Common myeloid progenitor, CD34-positive (primary cell): ENCODE results near the gene CAPRIN1. TPM values are rescaled to one million over a fixed set of nuclear protein-coding genes. Genes with fewer than 3 reads are reported as not detected.

Experiments
- CTCF ChIA-PET: fragments of 350-600 bp; sonication (Branson Sonifier 250); formaldehyde crosslinking; loops from one replicate; lab custom pipeline; 2021; ENCODE audit warnings: antibody characterized with exemption; lab: Charles Lee
- POLR2A ChIA-PET: fragments of 350-600 bp; sonication (Branson Sonifier 250); formaldehyde crosslinking; loops from one replicate; lab custom pipeline; 2021; ENCODE audit warnings: antibody characterized with exemption; lab: Charles Lee
- DNase-seq, 3 donors: peaks; one replicate each; pipeline versions ENCODE4 v3.0.0 to v3.0.0-alpha.2; 2013
- H3K27ac ChIP-seq, 2 experiments: 1 replicate in 1 of 2; 2 replicates in 1 of 2; pipeline ENCODE4 v1.7.0; 2013; ENCODE audit warnings: inconsistent platforms in 2 of 2, low read length in 2 of 2, mild to moderate bottlenecking in 2 of 2, low read depth in 1 of 2, moderate library complexity in 1 of 2; ENCODE audit not compliant: severe bottlenecking in 2 of 2, insufficient read depth in 1 of 2, poor library complexity in 1 of 2
- H3K27me3 ChIP-seq, 5 experiments: replicated peaks in 2 of 5; 1 replicate in 3 of 5; 2 replicates in 2 of 5; pipeline versions ENCODE4 v1.6.1 to v1.7.0; 2013; ENCODE audit warnings: low read length in 4 of 5, mild to moderate bottlenecking in 2 of 5, moderate library complexity in 2 of 5, inconsistent platforms in 1 of 5; ENCODE audit not compliant: insufficient read depth in 5 of 5, control insufficient read depth in 4 of 5
- H3K36me3 ChIP-seq, 4 experiments: 1 replicate in 2 of 4; 2 replicates in 2 of 4; pipeline versions ENCODE4 v1.6.1 to v1.7.0; 2013; ENCODE audit warnings: low read length in 3 of 4, control low read depth in 1 of 4, mild to moderate bottlenecking in 1 of 4; ENCODE audit not compliant: control insufficient read depth in 4 of 4, insufficient read depth in 4 of 4
- H3K4me1 ChIP-seq, 4 experiments: 1 replicate in 3 of 4; 2 replicates in 1 of 4; pipeline versions ENCODE4 v1.6.1 to v1.7.1; 2013; ENCODE audit warnings: low read length in 3 of 4, mild to moderate bottlenecking in 3 of 4, control low read depth in 1 of 4, inconsistent platforms in 1 of 4, moderate library complexity in 1 of 4; ENCODE audit not compliant: control insufficient read depth in 4 of 4, insufficient read depth in 4 of 4; ENCODE audit errors: control extremely low read depth in 1 of 4
- H3K4me3 ChIP-seq, 7 experiments: 1 replicate in 4 of 7; 2 replicates in 3 of 7; pipeline versions ENCODE4 v1.5.1 to v1.7.0; 2013; ENCODE audit warnings: mild to moderate bottlenecking in 7 of 7, low read length in 6 of 7, moderate library complexity in 6 of 7, inconsistent platforms in 2 of 7, low read depth in 2 of 7, control low read depth in 1 of 7; ENCODE audit not compliant: insufficient read depth in 4 of 7, control insufficient read depth in 1 of 7; ENCODE audit errors: extremely low read depth in 1 of 7
- H3K9me3 ChIP-seq, 5 experiments: 1 replicate in 4 of 5; 2 replicates in 1 of 5; pipeline versions ENCODE4 v1.6.1 to v1.7.1; 2013; ENCODE audit warnings: low read length in 4 of 5, mild to moderate bottlenecking in 2 of 5, inconsistent platforms in 1 of 5, low read depth in 1 of 5, moderate library complexity in 1 of 5; ENCODE audit not compliant: control insufficient read depth in 4 of 5, insufficient read depth in 2 of 5; ENCODE audit errors: control extremely low read depth in 1 of 5
- WGBS: methylation state at CpG from one replicate; pipeline ENCODE4 v1.1.5; 2013; ENCODE audit not compliant: insufficient coverage; 5-methylcytosine and 5-hydroxymethylcytosine counted together
- polyA plus RNA-seq: library from polyadenylated mRNA; unstranded; fragments of 120-200 nt; gene quantifications from one replicate; pipeline ENCODE4 v1.2.1, GENCODE V29; 2013

Gene CAPRIN1
- 229 TPM for polyA plus RNA-seq

GRCh38 chr11:34051349-34052035, at the start of gene CAPRIN1:
CAPRIN1 (plus strand) TSS chr11:34051731; CDS start chr11:34052421, 690 bp downstream.
- CTCF ChIA-PET = interaction anchor here (0.6 to 1.5 kb wide), 3 partner anchors 31 to 418 kb away, joined by 3 to 7 read pairs (median 3); no protein-coding TSS in a partner anchor
- H3K4me1 ChIP-seq = peaks cover 17 to 40% (median 29%) of the 10 kb centered on the region in 4 experiments
- peak within 1 kb of the TSS; percentile 100 for H3K27ac ChIP-seq
- POLR2A ChIA-PET = interaction anchor here (0.5 to 1.5 kb wide), 4 partner anchors 25 to 987 kb away, joined by 3 to 4 read pairs (median 4); partner anchors contain the start of gene NAT10
- H3K27me3 ChIP-seq = no peaks in the 10 kb centered on the region
- no peaks in the 10 kb centered on the region for H3K9me3 ChIP-seq
- H3K36me3 ChIP-seq = peaks cover 0 to 24% (median 6%) of the 10 kb centered on the region in 4 experiments
- peak within 1 kb of the TSS; percentile 79 to 99 (median 98) for H3K4me3 ChIP-seq
- peak; percentile 88 to 93 (median 93) for DNase-seq
- 0% methylated on average over 58 of the region's 64 CpGs for WGBS

- DNase-seq = no peak
- POLR2A ChIA-PET = no interaction called here
- Histone ChIP-seq H3K27me3 (peaks cover 0 to 3% (median 0%) of the 10 kb centered on the region in 5 experiments), H3K27ac (no peak overlapping the region), H3K9me3 (no peaks in the 10 kb centered on the region), H3K36me3 (no peaks in the 10 kb centered on the region), H3K4me3 (no peak overlapping the region), H3K4me1 (peaks cover 0 to 1% (median under 1%) of the 10 kb centered on the region in 4 experiments)
- CTCF ChIA-PET = interaction anchor here (1.3 to 1.5 kb wide), 2 partner anchors 15 to 159 kb away, joined by 3 read pairs; no protein-coding TSS in a partner anchor
- WGBS = 88% methylated on average over 3 of the region's 4 CpGs
These were observed 49.1 kb upstream of the CAPRIN1 start for GRCh38 chr11:34002420-34002819.

GRCh38 chr11:34004236-34004635, 47.3 kb upstream of the CAPRIN1 start:
- WGBS = 100% methylated on average over 2 of the region's 3 CpGs
- DNase-seq = no peak
- ChIA-PET POLR2A (no interaction called here), CTCF (interaction anchor here (0.6 to 1.5 kb wide), 4 partner anchors 14 to 170 kb away, joined by 3 to 6 read pairs (median 3); no protein-coding TSS in a partner anchor)
- no peaks in the 10 kb centered on the region for H3K9me3 ChIP-seq
- H3K4me3 ChIP-seq = no peak overlapping the region
- no peak overlapping the region for H3K27ac ChIP-seq
- no peaks in the 10 kb centered on the region for H3K36me3 ChIP-seq
- no peaks in the 10 kb centered on the region for H3K4me1 ChIP-seq
- H3K27me3 ChIP-seq = peaks cover 0 to 2% (median 0%) of the 10 kb centered on the region in 5 experiments

GRCh38 chr11:34006876-34007275, 44.7 kb upstream of the CAPRIN1 start:
- ChIA-PET POLR2A (no interaction called here), CTCF (interaction anchor here (2.0 to 4.3 kb wide), 2 partner anchors 9 to 32 kb away, joined by 6 to 26 read pairs; no protein-coding TSS in a partner anchor)
- no CpG with 5 or more reads among the region's 2 CpGs for WGBS
- H3K27ac ChIP-seq = no peak overlapping the region
- no peaks in the 10 kb centered on the region for H3K36me3 ChIP-seq
- H3K27me3 ChIP-seq = no peaks in the 10 kb centered on the region
- H3K9me3 ChIP-seq = no peaks in the 10 kb centered on the region
- H3K4me3 ChIP-seq = no peak overlapping the region
- H3K4me1 ChIP-seq = no peaks in the 10 kb centered on the region
- no peak for DNase-seq

GRCh38 chr11:34012734-34013133, 38.8 kb upstream of the CAPRIN1 start:
- H3K36me3 ChIP-seq = no peaks in the 10 kb centered on the region
- no peaks in the 10 kb centered on the region for H3K9me3 ChIP-seq
- DNase-seq = no peak
- WGBS = no CpG with 5 or more reads among the region's 1 CpG
- H3K4me1 ChIP-seq = no peaks in the 10 kb centered on the region
- ChIA-PET POLR2A (no interaction called here), CTCF (interaction anchor here (1.2 to 2.8 kb wide), 4 partner anchors 15 to 182 kb away, joined by 3 to 7 read pairs (median 4); no protein-coding TSS in a partner anchor)
- H3K27me3 ChIP-seq = no peaks in the 10 kb centered on the region
- no peak overlapping the region for H3K4me3 ChIP-seq
- H3K27ac ChIP-seq = no peak overlapping the region

- ChIA-PET CTCF (interaction anchor here (0.9 to 2.8 kb wide), 2 partner anchors 15 to 34 kb away, joined by 3 to 7 read pairs; no protein-coding TSS in a partner anchor), POLR2A (no interaction called here)
- no peak overlapping the region for H3K4me3 ChIP-seq
- H3K27me3 ChIP-seq = no peaks in the 10 kb centered on the region
- DNase-seq = no peak
- no peaks in the 10 kb centered on the region for H3K36me3 ChIP-seq
- 96% methylated on average over 3 of the region's 4 CpGs for WGBS
- H3K9me3 ChIP-seq = no peaks in the 10 kb centered on the region
- H3K4me1 ChIP-seq = no peaks in the 10 kb centered on the region
- H3K27ac ChIP-seq = no peak overlapping the region
These were observed 37.5 kb upstream of the CAPRIN1 start for GRCh38 chr11:34013898-34014571.
